Kasumi-1 (cell line): ENCODE data around the gene ANO2.

Source experiments
- DNase-seq, 2 experiments: peaks; one replicate each; lab custom pipeline; 2025; lab: John Stamatoyannopoulos, UW

Gene ANO2

GRCh38 chr12:5945071-5946008 is at the start of gene ANO2:
TSS of gene ANO2 (minus strand) at chr12:5945259. CDS start at chr12:5945217, 42 bp downstream.
- no peak for DNase-seq

- DNase-seq: no peak
Observed at GRCh38 chr12:5989621-5990020, 44.6 kb upstream of the ANO2 start.

- DNase-seq: peak; percentile 13 to 18
Observed at GRCh38 chr12:5988659-5989116, 43.6 kb upstream of the ANO2 start.

GRCh38 chr12:5988088-5988487 is 43.0 kb upstream of the ANO2 start:
- no peak for DNase-seq

- DNase-seq: no peak
Observed at GRCh38 chr12:5987573-5987972, 42.5 kb upstream of the ANO2 start.

- DNase-seq: no peak
Observed at GRCh38 chr12:5985471-5985870, 40.4 kb upstream of the ANO2 start.

GRCh38 chr12:5984873-5985272 is 39.8 kb upstream of the ANO2 start:
- DNase-seq: no peak

GRCh38 chr12:5982106-5982505 is 37.0 kb upstream of the ANO2 start:
- DNase-seq: no peak

GRCh38 chr12:5977556-5977955 is 32.5 kb upstream of the ANO2 start:
- DNase-seq: no peak

GRCh38 chr12:5976711-5977110 is 31.7 kb upstream of the ANO2 start:
- no peak for DNase-seq

- no peak for DNase-seq
Observed at GRCh38 chr12:5976196-5976595, 31.1 kb upstream of the ANO2 start.

- no peak for DNase-seq
Observed at GRCh38 chr12:5973461-5974115, 28.5 kb upstream of the ANO2 start.

GRCh38 chr12:5972387-5972786 is 27.3 kb upstream of the ANO2 start:
- no peak for DNase-seq

GRCh38 chr12:5971194-5971850 is 26.3 kb upstream of the ANO2 start:
- no peak for DNase-seq

- DNase-seq: no peak
Observed at GRCh38 chr12:5969974-5970690, 25.1 kb upstream of the ANO2 start.

- no peak for DNase-seq
Observed at GRCh38 chr12:5969156-5969973, 24.3 kb upstream of the ANO2 start.

GRCh38 chr12:5967645-5968415 is 22.8 kb upstream of the ANO2 start:
- no peak for DNase-seq

GRCh38 chr12:5966486-5967095 is 21.5 kb upstream of the ANO2 start:
- DNase-seq: no peak

- peak; percentile 12 to 35 for DNase-seq
Observed at GRCh38 chr12:5965950-5966383, 20.9 kb upstream of the ANO2 start.
